Dermis microvascular lymphatic vessel endothelial cell (primary cell): ENCODE data around the gene VTN. TPM values are rescaled to one million over a fixed set of nuclear protein-coding genes. Genes with fewer than 3 reads are reported as not detected.
"Not testable (repeated sequence)": the region's sequence is repeated elsewhere in the genome, so short reads cannot be mapped to it uniquely, and the experiment has no call there.

Experiments used
- DNase-seq, 2 donors: peaks; one replicate each; pipeline versions ENCODE4 v3.0.0 to v3.0.0-alpha.2; 2010; ENCODE audit warnings: low read depth in 2 of 2
- total RNA-seq: library from RNA; depleted of rRNA; stranded (reverse); fragments of >200 nt; gene quantifications from 2 replicates; pipeline ENCODE4 v1.2.1, GENCODE V29; 2014

The VTN gene
- total RNA-seq, 1 donor from 2014 or later: under 0.01 TPM

DNA sequence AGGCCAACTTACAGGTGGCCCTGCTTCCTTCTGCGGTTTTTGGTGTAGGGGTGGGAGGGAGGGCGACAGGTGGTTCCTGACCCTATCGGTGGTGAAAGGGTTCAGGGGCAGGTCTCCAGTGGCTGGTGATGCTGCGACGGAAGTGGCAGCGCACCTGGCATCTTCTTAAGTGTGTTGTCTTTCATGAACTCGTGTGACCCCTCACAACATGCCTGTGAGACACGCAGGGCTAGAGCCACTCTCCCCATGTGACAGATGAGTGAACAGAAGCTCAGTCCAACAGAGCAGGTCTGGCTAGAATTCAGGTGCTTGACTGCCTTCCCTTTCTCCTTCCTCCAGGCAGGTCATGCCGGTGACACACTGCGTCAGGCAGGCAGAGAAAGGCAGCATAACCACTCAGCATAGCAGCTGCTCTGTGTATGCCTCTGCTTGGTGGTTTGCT is 26.6 kb downstream of the VTN start:
- DNase-seq: no peak

GRCh38 chr17:28342313-28342712 is 27.8 kb downstream of the VTN start:
- DNase-seq: no peak

DNA sequence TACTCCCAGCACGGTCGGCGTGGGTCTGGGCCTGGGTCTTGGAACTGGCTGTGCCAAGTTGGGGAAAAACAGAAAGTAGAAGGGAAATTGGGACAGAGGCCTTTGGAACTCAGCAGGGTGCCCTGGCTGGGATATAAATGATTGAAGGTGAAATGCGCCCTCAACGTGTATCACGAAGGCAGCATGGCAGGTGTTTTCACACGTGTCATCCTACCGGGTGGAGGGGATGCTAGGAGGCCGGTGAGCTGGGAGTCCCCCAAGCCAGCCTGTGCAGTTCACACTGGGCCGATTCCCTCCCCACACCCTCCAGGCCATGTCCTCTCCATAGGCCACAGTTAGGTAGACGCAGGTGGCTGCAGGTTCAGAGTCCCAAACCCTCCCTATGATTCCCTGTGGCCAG is 28.6 kb downstream of the VTN start:
- no peak for DNase-seq

DNA sequence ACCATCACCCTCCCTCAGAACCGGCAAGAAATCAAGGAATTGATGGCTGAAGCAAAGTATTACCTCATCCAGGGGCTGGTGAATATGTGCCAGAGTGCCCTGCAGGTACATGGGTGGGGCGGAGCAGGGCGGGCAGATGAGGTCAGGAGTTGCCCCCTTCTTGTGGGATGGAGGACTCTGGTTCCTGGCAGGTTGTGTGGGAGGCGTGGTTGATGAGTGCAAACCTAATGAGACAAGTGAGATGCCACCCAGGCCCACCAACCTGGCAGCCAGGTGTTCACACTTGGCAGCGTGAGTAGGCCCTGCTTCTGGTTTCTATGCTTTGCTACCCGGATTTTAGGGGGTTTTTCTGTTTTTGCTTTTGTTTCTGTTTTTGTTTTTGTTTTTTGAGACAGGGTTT is 29.7 kb downstream of the VTN start:
- DNase-seq: no peak

DNA sequence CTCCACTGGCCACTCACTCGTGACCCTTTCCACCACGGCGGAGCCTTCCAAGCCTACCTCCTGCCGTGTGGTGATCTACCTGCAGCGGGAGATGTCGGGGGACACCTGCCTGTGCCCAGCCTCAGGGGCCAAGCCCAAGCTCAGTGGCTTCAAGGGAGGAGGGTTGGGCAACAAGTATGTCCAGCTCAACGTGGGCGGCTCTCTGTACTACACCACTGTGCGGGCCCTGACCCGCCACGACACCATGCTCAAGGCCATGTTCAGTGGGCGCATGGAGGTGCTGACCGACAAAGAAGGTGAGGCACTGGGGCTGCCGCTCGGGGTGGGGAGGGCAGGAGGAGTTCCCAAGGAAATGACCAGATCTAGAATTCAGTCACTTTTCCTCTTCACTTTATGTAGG is 30.7 kb downstream of the VTN start:
- DNase-seq: no peak

DNA sequence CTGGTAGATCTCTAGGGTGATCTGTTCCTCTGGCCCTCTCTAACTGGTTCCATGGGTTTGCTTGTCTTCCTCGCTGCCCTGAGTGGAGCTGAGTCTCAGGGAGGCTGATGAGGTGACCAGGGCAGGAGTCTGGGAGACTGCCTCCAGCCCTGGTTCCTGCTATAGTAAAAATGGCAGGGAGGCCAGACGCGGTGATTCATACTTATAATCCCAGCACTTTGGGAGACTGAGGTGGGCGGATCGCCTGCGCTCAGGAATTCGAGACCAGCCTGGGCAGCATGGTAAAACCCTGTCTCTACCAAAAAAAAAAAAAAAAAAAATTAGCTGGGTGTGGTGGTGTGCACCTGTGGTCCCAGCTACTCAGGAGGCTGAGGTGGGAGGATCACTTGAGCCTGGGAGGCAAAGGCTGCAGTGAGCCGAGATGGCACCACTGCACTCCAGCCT is 31.3 kb downstream of the VTN start:
- DNase-seq: not testable (repeated sequence)

DNA sequence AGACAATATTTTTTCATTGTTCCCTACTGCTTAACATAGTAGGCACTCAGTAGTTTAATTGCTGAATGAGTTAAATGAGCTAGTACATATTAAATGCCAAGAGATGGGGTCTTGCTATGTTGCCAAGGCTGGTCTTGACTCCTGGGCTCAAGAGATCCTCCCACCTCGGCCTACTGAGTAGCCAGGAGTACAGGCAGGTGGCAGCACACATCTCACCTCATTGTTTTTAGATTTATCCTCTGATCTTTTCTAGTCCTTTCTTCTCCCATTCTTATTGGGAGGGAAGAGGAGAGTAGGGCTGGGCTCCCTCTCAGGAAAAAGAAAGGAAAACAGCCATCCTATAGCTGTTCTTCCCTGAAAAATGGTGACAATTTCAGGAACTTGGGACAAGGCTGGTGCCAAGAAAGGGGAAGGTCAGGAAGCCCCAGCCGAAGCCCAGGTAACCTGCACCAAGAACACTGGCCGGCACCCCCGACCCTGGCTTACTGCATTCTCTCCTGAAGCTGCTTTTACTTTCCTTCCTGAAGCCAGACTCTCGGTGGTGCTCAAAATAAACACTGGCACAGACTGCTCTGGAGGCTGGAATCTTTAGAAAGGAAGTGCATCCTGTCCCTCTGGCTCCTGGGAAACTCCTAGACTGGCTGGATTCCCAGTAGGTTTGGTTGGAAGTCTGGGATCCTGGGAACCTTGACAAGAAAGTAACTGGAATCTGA is 31.9 kb downstream of the VTN start:
- peak in 1 of 2 donors; percentile 86 for DNase-seq

DNA sequence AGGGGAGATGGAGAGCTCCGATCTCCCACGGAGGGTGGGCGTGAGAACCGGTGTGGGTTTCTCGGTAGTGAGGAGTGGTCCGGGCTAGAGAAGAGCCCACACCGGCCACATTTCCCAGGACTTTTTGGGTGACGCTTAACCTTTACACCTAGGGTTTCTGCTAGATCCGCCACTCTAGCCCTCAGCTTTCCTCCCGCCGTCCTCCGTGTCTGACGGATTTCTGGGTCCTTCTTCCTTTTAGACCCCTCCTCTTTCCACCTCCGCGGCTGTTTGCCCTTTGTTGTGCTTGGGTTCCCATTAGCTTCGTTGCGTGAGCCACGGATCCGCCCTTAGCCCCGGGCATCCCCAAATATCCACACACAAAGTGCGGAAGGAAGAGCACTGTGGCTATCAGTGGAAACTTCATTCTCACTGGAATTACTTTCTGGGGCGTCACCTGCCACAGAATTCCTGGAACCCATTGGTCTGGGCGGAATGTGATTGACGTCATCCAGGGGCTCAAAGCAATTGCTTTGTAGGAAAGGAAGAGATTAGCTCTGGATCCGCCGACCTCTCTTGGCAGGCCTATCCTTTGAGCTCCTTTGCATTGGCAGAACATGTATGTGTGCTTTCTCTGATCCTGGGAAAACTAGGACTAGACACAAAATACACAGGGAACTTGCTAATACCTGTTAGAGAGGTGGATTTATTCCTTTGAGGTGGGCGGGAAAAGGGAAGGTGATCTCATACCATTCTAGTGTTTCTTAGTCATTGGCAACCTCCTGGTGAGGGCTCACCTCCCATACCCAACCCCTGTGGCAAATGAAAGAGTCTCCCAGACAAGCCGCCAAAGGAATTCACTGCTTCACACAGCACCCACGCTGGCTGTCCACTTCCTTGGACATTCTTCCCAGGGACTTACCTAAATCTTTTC is 33.9 kb downstream of the VTN start:
- peak; percentile 95 to 98 for DNase-seq

DNA sequence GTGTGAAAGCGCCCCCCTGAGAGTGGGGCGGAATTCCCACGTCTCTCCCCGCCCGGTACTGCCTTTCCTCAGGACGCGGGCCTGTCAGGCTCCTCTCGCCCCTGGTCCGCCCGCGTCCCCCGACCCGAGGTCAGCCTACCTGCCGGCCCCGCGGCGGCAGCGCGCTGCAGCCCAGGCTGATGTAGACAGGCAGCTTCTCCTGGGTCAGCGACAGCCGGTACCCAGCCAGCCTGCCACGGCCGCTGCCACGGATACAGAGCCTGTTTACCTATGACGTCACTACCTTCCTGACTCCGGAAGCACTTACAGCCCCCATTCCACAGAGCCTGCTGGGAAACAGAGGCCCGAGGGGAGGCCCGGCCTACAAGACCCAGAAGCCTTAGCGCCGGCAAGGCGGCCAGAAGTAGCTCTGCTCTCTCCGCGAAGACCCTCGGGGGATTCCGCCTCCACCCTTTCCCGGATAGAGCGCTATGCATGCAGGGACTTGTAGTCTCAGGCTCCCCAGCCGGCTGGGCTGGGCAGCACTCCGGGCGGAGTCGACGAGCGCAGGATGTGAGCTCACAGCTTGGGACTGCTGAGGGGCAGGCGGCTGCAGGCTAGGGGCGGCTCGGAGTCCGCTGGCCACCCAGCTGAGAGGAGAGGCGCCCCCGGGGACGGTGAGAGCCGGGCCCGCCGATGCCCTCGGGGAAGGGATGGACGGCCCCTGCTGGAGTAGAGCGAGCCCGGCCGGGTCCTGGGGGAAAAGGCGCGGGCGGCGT is 34.7 kb downstream of the VTN start, which contains the start of the genes IFT20 and TNFAIP1:
IFT20 (minus strand) TSS at position 272 of the 758 bp plus-strand sequence. CDS start 3,487 bp downstream, outside the sequence.
TNFAIP1 (plus strand) TSS at position 561 of the 758 bp plus-strand sequence. CDS start 3,761 bp downstream, outside the sequence.
- peak; percentile 100 for DNase-seq

DNA sequence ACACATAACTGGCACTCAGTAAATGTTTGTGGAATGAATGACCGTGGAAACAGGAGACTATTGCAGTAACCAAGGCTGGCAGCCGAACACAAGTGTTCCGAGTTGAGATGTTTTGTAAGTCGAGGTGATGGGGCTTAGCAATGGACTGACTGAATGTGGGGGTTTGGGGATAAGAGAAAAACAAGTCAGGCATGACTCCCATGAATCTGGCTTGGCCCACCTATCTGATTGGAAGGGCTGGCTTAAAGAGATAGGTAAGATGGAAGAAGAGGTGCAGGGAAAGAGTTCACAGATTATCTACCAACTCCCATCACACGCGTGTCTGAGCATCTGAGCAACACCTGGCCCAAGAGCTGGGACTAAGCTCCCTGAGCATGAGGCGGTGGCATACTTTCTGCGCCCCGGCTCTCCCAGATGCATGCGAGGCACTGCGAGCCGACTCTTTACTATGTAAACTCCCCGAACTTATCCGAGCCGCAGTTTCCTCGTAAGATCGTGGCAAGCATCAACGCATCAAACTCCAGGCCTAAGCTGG is 35.4 kb downstream of the VTN start:
- no peak for DNase-seq

GRCh38 chr17:28334171-28334570 is 35.9 kb downstream of the VTN start:
- DNase-seq: no peak

DNA sequence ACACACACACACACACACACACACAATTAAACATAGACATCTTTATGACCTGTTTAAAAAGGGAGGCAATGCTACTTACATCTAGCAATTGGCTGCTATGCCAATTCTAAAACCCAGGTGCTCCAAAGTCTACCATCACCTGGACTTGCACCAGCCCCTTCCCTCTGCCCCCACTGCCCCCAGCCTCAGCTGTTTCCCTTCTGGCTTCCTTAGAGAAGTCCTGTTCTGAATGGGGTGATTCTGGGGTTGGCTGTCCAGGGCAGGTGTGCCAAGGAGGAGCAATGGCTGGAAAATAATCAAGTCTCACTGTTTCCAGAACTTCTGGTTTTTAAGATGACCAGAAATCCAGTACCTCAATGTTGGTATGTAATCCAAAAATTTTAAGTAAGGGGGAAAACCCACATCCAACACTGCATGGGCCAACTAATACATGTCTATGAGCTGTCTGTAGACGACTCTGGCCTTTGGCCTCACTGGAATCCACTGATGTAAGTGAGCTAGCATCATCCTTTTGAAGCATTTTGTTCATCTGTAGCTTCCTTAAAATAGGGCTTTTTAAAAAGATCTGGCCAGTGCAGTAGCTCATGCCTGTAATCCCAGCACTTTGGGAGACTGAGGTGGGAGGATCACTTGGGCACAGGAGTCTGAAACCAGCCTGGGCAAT is 36.9 kb downstream of the VTN start:
- DNase-seq: no peak

- no peak for DNase-seq
Observed at GRCh38 chr17:28331891-28332420, 38.2 kb downstream of the VTN start.

DNA sequence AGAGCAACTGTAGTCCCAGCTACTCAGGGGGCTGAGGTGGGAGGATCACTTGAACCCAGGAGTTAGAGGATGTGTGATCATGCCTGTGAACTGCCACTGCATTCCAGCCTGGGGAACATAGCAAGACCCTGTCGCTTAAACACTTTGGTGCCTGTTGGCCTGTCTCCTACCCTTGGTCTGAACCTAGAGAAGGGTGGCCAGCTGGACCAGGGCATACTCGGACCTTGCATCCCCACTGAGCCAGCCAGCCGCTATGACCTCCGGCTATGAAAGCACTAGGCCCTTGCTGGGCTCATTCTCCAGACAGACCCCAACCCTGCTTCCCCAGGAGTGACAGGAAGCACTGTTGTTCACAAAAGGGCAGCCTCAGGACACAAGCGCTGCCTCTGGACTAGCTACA is 39.4 kb downstream of the VTN start:
- DNase-seq: no peak

GRCh38 chr17:28328325-28328724 is 41.8 kb downstream of the VTN start:
- DNase-seq: no peak

GRCh38 chr17:28327709-28328108 is 42.4 kb downstream of the VTN start:
- DNase-seq: no peak

GRCh38 chr17:28327031-28327607 is 43.0 kb downstream of the VTN start:
- no peak for DNase-seq

GRCh38 chr17:28326114-28326513 is 44.0 kb downstream of the VTN start:
- DNase-seq: no peak

DNA sequence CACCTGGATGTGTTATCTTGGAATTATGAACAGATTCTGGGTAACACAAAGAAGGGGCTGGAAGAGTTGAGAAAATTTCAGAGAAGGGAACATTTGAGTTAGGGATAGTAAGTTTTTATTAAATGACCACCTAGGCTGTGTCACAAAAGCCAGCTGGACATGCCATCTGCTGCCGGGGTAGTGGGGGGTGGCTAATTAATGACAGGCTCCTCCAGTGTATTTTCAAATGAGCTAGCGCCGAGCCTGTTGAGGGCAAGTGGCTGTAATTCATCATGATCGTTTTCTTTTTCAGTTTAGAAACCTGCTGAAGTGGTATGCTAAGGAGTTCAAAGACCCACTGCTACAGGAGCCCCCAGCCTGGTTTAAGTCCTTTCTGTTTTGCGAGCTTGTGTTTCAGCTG is 44.9 kb downstream of the VTN start:
- no peak for DNase-seq

DNA sequence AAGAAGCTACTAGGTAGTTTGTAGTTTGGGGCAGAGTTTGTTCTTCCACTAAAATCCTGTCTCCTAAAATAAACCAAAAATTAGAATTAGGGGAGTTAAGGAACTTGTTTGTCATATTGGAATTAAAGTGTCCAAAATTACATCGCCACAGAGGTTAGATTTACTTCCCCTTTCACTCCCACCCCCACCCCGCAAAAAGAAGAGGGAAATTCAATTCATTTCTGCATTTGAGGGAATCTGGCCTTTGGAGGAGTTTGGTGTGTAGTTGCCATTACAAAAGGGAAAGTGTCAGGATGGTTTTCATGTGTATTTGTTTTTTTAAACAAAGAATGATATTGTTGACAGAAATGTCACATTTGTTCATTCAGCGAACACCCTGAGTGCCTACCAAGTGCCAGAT is 45.3 kb downstream of the VTN start:
- no peak for DNase-seq
